KOPT-K1 (cell line): Measurements from ENCODE around the gene KRTAP4-16.
"Not testable (repeated sequence)": the region's sequence is repeated elsewhere in the genome, so short reads cannot be mapped to it uniquely, and the experiment has no call there.

Experiments used
- H3K27ac ChIP-seq: fragments of 200-600 bp; sonication (generic); 2 replicates; pipeline ENCODE4 v1.5.1; 2016; ENCODE audit warnings: antibody characterized with exemption, mild to moderate bottlenecking, low read depth, low read length; ENCODE audit not compliant: poor library complexity, severe bottlenecking
- H3K36me3 ChIP-seq: fragments of 200-600 bp; sonication (generic); 2 replicates; pipeline ENCODE4 v1.5.1; 2017; ENCODE audit warnings: antibody characterized with exemption, mild to moderate bottlenecking, low read length, moderate library complexity; ENCODE audit not compliant: insufficient read depth
- H3K9me3 ChIP-seq: fragments of 200-600 bp; sonication (generic); 2 replicates; pipeline ENCODE4 v1.5.1; 2017; ENCODE audit warnings: antibody characterized with exemption, low read length, mild to moderate bottlenecking; ENCODE audit not compliant: insufficient read depth, poor library complexity, severe bottlenecking

Gene KRTAP4-16

DNA sequence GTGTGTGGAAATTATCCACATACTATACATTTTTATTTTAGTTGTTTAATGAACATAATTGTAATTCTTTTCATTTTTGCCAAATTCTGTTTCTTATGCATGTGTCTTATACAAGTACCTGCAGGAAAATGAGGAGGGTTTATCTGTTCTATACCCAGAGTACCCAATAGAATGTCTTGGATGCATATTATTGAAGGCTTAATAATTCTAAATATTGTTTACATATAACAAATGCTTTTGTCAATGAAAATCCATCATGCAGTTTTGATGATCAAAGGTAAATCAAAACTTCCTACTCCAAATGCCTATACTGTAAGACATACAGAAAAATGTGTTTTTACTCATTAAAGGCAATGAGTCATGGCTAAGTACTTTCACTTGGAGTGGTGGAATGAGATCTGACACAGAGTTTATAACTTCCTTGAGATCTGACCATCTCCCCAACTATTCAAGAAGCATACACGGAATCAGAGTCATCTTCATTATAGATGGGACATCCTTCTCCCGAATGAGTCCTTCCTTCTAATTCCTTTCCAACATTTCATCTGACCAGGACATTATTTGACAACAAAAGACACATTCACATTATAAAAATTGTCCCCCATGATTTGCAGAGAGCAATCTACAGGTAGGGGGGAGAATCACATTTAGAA is 2.5 kb upstream of the KRTAP4-16 start:
- H3K27ac ChIP-seq, H3K36me3 ChIP-seq, H3K9me3 ChIP-seq: not testable (repeated sequence)

- H3K27ac ChIP-seq: no peak overlapping the region
- no peaks in the 10 kb centered on the region for H3K36me3 ChIP-seq
- no peaks in the 10 kb centered on the region for H3K9me3 ChIP-seq
Observed at GRCh38 chr17:41103896-41104295, 1.9 kb upstream of the KRTAP4-16 start.

- not testable (repeated sequence) for H3K36me3 ChIP-seq, H3K9me3 ChIP-seq, H3K27ac ChIP-seq
Observed at GRCh38 chr17:41099682-41100480, 2.1 kb downstream of the KRTAP4-16 start.

GRCh38 chr17:41098481-41098880 is 3.5 kb downstream of the KRTAP4-16 start:
- Histone ChIP-seq H3K36me3 (no peaks in the 10 kb centered on the region), H3K9me3 (peaks cover 3% of the 10 kb centered on the region), H3K27ac (no peak overlapping the region)

GRCh38 chr17:41098042-41098441 is 4.0 kb downstream of the KRTAP4-16 start, which contains the start of gene KRTAP4-8:
KRTAP4-8 (minus strand) TSS chr17:41098142; CDS start chr17:41098084, 58 bp downstream.
- Histone ChIP-seq H3K9me3 (peaks cover 6% of the 10 kb centered on the region), H3K27ac (no peak within 1 kb of the TSS), H3K36me3 (no peaks in the 10 kb centered on the region)

- Histone ChIP-seq H3K9me3 (peaks cover 12% of the 10 kb centered on the region), H3K27ac (no peak overlapping the region), H3K36me3 (no peaks in the 10 kb centered on the region)
Observed at GRCh38 chr17:41096055-41096454, 6.0 kb downstream of the KRTAP4-16 start.

DNA sequence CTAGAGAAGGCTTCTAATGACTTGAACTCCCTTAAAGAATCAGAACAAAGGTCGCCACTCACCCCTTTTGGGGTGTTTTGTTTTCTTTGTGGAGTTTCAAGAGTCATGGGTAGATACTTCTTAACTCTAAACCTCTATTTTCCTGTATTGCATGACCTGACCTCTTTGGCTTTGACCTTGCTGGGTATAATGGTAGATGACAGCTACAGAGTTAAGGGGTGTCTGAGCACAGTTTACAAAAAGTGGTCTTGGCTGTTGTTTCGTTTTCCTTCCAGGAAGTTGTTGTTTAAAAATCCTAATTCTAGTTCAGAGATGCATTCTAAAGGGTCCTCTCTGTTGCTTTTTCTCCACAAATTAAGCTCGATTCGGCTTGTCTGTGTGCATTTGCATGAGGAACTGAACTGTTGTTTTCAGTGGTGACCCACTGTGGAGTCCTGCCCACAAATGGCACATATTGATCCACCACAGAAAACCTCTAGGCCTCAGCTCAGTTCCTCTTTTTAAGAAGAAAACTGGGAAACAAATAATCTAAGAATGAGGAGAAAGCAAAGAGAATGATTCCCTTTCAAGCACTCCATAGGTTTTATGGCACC is 13.2 kb downstream of the KRTAP4-16 start:
- not testable (repeated sequence) for H3K36me3 ChIP-seq
- peaks cover 12% of the 10 kb centered on the region for H3K9me3 ChIP-seq

DNA sequence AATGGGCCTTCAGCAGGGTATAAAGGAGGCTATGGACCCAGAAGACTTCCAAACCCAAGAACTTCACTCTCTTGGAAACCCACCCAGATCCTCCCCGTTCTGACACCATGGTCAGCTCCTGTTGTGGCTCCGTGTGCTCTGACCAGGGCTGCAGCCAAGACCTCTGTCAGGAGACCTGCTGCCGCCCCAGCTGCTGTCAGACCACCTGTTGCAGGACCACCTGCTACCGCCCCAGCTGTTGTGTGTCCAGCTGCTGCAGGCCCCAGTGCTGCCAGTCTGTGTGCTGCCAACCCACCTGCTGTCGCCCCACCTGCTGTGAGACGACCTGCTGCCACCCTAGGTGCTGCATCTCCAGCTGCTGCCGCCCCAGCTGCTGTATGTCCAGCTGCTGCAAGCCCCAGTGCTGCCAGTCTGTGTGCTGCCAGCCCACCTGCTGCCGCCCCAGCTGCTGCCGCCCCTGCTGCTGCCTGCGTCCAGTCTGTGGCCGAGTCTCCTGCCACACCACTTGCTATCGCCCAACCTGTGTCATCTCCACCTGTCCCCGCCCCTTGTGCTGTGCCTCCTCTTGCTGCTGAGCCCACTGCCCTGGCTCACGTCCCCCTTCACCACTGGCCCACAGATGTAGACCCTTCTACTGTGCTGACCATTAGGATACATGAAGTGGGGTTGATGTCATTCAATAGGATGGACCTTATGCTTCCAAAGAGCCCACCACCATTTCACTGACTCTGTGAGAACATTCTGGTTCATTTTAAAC is 17.7 kb downstream of the KRTAP4-16 start, which contains the start of gene KRTAP4-7:
KRTAP4-7 (plus strand) TSS at position 51 of the 757 bp plus-strand sequence; CDS start at position 108, 57 bp downstream.
- H3K27ac ChIP-seq, H3K36me3 ChIP-seq: not testable (repeated sequence)

More for the DNA sequence above, 13.2 kb downstream of the KRTAP4-16 start:
- not testable (repeated sequence) for H3K27ac ChIP-seq

DNA sequence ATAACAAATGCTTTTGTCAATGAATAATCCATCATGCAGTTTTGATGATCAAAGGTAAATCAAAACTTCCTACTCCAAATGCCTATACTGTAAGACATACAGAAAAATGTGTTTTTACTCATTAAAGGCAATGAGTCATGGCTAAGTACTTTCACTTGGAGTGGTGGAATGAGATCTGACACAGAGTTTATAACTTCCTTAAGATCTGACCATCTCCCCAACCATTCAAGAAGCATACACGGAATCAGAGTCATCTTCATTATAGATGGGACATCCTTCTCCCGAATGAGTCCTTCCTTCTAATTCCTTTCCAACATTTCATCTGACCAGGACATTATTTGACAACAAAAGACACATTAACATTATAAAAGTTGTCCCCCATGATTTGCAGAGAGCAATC is 18.6 kb downstream of the KRTAP4-16 start:
- H3K36me3 ChIP-seq, H3K9me3 ChIP-seq, H3K27ac ChIP-seq: not testable (repeated sequence)

More for the DNA sequence above, 17.7 kb downstream of the KRTAP4-16 start, which contains the start of gene KRTAP4-7:
- H3K9me3 ChIP-seq: not testable (repeated sequence)

DNA sequence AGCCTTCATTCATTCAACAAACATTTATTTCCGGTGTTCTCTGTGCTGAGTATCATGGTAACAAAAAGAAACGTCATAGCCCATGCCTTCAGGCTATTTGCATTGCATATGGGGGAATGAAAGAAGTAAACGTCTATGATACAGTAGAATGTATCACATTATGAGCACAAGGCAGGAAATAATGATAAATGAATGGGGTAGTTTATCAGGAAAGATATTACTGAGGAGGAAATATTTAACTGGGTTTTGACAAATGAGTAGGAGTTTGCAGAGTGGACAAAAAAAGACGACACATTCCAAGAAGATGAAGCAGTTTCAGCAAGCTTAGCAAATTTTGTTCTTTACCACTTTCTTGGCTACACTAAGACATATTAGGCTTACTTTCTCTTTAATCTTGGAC is 19.4 kb downstream of the KRTAP4-16 start:
- Histone ChIP-seq H3K36me3 (no peaks in the 10 kb centered on the region), H3K9me3 (no peaks in the 10 kb centered on the region), H3K27ac (no peak overlapping the region)

GRCh38 chr17:41076788-41077187 is 25.2 kb downstream of the KRTAP4-16 start:
- no peaks in the 10 kb centered on the region for H3K36me3 ChIP-seq
- H3K9me3 ChIP-seq: no peaks in the 10 kb centered on the region
- H3K27ac ChIP-seq: no peak overlapping the region

- Histone ChIP-seq H3K36me3 (no peaks in the 10 kb centered on the region), H3K27ac (no peak overlapping the region), H3K9me3 (no peaks in the 10 kb centered on the region)
Observed at GRCh38 chr17:41073676-41074075, 28.3 kb downstream of the KRTAP4-16 start.

GRCh38 chr17:41071606-41072360 is 30.2 kb downstream of the KRTAP4-16 start:
- Histone ChIP-seq H3K36me3 (no peaks in the 10 kb centered on the region), H3K9me3 (no peaks in the 10 kb centered on the region), H3K27ac (no peak overlapping the region)

DNA sequence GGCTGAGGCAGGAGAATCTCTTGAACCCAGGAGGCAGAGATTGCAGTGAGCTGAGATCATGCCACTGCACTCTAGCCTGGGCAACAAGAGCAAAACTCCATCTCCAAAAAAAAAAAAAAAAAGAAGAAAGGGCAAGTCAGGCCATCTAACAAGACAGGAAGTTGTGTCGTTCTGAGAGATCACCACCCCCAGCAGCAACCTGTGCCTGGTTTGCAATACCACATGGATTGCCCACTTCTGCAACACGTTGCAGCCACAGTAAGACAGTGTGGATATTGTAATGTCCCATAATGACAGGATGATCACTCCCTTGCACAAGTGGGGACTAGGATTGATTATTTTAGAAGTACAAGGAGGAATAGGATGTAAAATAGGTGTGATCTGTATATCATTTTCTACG is 33.0 kb downstream of the KRTAP4-16 start:
- Histone ChIP-seq H3K9me3 (no peaks in the 10 kb centered on the region), H3K36me3 (no peaks in the 10 kb centered on the region), H3K27ac (no peak overlapping the region)
